Measurements from ENCODE around the gene VAC14. TPM values are rescaled to one million over a fixed set of nuclear protein-coding genes. Genes with fewer than 3 reads are reported as not detected.
"Not testable (repeated sequence)": the region's sequence is repeated elsewhere in the genome, so short reads cannot be mapped to it uniquely, and the experiment has no call there.

VAC14 gene
- total RNA-seq = 21.0 TPM
- long read RNA-seq, transcript VAC14-201 (19 exons, 3,099 nt) = major isoform, 36 of 60 reads
- long read RNA-seq, partial matches to known transcripts = 17 of 60 reads
- long read RNA-seq, other reads (novel, unspliced or antisense) = 4 of 60 reads

- DNase-seq = peak; percentile 87
- H3K27ac ChIP-seq (replicated peaks) = no peak within 1 kb of the TSS
- intact Hi-C loops (cut with micrococcal nuclease) = no loop called here
Observed at GRCh38 chr16:70800781-70801480, at the start of gene VAC14. Gene VAC14 (minus strand): TSS chr16:70801158. CDS start chr16:70800900, 258 bp downstream.

DNA sequence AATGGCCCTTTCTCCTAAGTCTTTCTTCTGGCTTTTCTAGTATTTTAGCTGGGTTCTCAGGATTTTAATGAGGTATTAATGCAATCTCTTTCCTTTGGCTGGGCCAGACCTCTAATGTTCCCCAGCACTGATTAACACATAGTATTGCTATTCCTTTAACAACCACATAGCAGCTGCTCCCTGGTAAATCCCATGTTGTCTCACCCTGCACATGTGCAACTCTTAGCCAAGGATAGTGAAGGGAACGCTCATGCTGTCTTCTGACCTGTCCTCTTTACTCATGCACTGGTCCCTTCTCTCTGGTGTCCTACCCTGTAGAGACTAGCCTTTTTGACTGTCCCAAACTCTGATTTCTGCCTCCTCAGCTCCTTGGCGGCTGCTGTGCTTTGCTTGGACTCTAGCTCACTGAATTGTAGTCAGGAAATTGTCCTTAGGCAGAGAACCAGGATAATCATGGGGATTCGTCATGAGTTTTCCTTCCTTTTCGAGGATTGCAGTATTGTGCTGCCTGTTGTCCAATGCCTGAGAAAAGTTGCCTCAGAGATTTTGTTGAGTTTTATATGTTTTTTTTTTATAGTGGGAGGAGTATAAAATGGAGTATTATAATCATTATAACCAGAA, 22.6 kb upstream of the VAC14 start:
- H3K36me3 ChIP-seq; H3K27ac ChIP-seq (replicated peaks); DNase-seq; H3K4me3 ChIP-seq; H3K4me1 ChIP-seq; H3K27me3 ChIP-seq (ENCODE audit: low read depth); H3K9me3 ChIP-seq (replicated peaks); intact Hi-C loops (cut with micrococcal nuclease): not testable (repeated sequence)

More at GRCh38 chr16:70800781-70801480, at the start of gene VAC14:
- TF ChIP-seq CTCF (IDR thresholded peaks at IDR 0.05; ENCODE audit: borderline replicate concordance) = no peak
- peak within 1 kb of the TSS; percentile 96 for H3K4me3 ChIP-seq
- H3K36me3 ChIP-seq = peaks cover 3% of the 10 kb centered on the region
- peaks cover 24% of the 10 kb centered on the region for H3K4me1 ChIP-seq
- peaks cover 10% of the 10 kb centered on the region for H3K9me3 ChIP-seq (replicated peaks)
- peaks cover 4% of the 10 kb centered on the region for H3K27me3 ChIP-seq (ENCODE audit: low read depth)

GRCh38 chr16:70822734-70823133, 21.8 kb upstream of the VAC14 start:
- H3K27me3 ChIP-seq (ENCODE audit: low read depth); H3K4me1 ChIP-seq; intact Hi-C loops (cut with micrococcal nuclease); H3K27ac ChIP-seq (replicated peaks); H3K4me3 ChIP-seq; DNase-seq; H3K9me3 ChIP-seq (replicated peaks); H3K36me3 ChIP-seq: not testable (repeated sequence)

DNA sequence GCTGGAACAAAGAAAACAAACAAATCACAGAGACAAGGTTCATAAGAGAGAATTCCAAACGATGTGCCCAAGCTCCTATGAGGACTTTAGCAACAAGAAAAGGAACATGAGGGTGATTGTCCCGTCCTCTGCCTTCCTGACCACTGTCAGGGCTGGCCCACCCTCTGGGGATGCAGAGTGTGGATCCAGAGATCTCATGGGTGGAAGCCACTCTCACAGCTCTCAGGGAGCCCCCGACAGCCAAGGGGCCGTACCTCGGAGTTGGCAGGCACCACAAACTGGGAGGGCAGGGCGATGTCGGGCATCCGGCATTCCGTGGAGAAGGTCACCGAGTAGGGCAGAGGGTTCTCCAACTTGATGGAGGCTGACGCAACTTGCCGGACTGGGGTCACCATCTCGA, 17.1 kb upstream of the VAC14 start:
- H3K36me3 ChIP-seq; H3K27me3 ChIP-seq (ENCODE audit: low read depth); H3K4me1 ChIP-seq; DNase-seq; H3K9me3 ChIP-seq (replicated peaks); H3K27ac ChIP-seq (replicated peaks); intact Hi-C loops (cut with micrococcal nuclease); H3K4me3 ChIP-seq: not testable (repeated sequence)

GRCh38 chr16:70809392-70810060, 8.6 kb upstream of the VAC14 start:
- no peak for TF ChIP-seq CTCF (IDR thresholded peaks at IDR 0.05; ENCODE audit: borderline replicate concordance)
- H3K27ac ChIP-seq (replicated peaks) = no peak overlapping the region
- DNase-seq = no peak
- H3K9me3 ChIP-seq (replicated peaks) = no peaks in the 10 kb centered on the region
- H3K27me3 ChIP-seq (ENCODE audit: low read depth) = peaks cover 55% of the 10 kb centered on the region
- intact Hi-C loops (cut with micrococcal nuclease) = no loop called here
- no peak overlapping the region for H3K4me3 ChIP-seq
- H3K36me3 ChIP-seq = no peaks in the 10 kb centered on the region
- no peaks in the 10 kb centered on the region for H3K4me1 ChIP-seq

- Histone ChIP-seq H3K4me1 (no peaks in the 10 kb centered on the region), H3K36me3 (no peaks in the 10 kb centered on the region), H3K9me3 (replicated peaks) (peaks cover 10% of the 10 kb centered on the region), H3K27ac (replicated peaks) (no peak overlapping the region), H3K4me3 (no peak overlapping the region), H3K27me3 (ENCODE audit: low read depth) (peaks cover 55% of the 10 kb centered on the region)
- no peak for DNase-seq
- intact Hi-C loops (cut with micrococcal nuclease) = no loop called here
- TF ChIP-seq CTCF (IDR thresholded peaks at IDR 0.05; ENCODE audit: borderline replicate concordance) = no peak
Observed at GRCh38 chr16:70808371-70808770, 7.4 kb upstream of the VAC14 start.
